ENCODE measurements around the gene EXPH5.
"Not testable (repeated sequence)": the region's sequence is repeated elsewhere in the genome, so short reads cannot be mapped to it uniquely, and the experiment has no call there.

The EXPH5 gene, protein sequence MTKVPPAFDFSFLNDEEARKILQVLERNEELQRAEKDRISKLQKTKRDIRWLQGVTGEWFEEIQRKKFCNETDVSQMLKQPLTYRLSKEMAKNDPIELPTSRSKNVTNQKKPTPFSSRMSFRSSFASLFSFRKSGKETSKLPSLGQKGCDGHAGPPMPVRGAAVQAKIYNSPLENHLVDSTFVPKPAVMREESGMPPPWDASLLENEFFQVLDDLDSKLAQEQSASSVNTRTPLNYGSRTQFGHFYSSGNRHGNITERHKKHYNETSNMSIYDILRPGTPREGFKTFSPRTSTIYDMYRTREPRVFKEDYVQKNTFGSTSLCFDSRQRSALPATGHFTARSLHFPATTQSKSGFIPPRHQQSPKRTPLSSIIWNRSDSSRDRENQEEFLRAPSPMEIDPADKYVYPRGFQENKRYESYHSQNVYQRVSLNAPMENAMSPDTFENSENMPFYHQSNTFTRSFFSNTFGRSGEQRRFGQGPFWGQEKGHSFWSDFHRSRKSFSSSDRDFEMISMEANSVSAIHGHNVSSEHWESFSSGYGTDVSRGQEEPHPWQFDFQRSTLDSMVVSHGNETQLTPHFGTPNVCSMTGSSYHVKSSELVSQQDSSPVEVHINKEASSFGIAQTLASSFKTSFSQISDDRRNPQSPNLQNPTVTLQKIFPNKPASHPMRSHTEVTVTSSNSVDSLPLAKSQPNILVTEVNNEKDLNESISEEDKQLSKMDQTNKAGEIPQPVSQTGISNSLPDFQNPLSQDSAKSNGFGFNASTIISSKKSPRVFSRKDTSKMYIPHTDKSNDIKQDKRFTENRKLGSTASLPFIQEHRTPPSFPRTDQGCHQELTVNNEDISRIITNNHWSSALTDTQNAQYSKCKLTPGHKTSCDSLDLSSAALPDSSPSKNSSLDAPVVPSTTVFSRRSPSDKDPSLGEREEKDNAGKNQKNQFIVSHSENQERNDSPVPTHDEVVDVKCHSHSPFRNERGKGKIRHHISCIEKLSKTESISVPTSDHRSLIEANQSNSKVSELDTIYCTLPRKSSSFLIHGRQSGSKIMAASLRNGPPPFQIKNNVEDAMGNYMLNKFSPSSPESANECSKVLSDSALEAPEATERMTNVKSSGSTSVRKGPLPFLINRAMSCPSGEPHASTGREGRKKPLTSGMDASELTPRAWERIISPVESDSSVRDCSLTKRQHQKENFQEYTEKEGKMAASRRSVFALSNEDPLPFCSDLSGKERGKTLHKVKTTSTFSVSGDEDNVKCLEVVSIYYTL (N-terminal part only)

DNA sequence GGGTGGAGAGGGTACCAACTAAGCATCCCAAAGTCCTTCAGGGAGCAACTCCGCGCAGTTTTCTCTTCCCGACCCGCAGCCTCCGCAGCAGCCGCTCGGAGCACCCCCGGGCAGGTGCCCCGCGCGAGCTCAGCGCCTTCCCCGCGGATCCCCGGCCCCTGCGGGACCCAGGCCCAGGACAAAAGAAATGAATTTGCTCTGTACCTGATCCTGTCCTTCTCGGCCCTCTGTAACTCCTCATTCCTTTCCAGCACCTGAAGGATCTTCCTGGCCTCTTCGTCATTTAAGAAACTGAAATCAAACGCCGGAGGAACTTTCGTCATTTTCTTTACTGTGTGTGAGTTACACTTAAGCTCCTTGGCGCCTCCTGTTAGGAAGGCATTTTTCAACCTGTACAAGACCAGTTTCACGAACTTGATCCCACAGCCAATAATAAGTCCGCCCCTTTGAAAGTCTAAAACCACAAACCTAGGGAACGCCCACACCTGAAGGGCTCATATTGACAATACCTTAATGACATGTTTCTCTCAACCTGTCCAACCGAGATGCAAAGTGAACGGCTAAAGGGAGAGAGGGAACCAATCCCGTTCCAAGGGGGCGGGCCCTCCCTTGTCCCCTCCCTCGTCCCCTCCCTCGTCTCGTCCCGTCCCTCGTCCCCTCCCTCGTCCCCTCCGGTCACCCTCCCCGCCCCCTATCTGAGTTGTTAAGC lies at the start of gene EXPH5:
Gene EXPH5 (minus strand): TSS at position 555 of the 709 bp plus-strand sequence. CDS start 232 bp downstream, at position 323.
- H3K4me3 ChIP-seq (ENCODE audit: low read length) = peak within 1 kb of the TSS; percentile 72
- TF ChIP-seq, protein P1, sequence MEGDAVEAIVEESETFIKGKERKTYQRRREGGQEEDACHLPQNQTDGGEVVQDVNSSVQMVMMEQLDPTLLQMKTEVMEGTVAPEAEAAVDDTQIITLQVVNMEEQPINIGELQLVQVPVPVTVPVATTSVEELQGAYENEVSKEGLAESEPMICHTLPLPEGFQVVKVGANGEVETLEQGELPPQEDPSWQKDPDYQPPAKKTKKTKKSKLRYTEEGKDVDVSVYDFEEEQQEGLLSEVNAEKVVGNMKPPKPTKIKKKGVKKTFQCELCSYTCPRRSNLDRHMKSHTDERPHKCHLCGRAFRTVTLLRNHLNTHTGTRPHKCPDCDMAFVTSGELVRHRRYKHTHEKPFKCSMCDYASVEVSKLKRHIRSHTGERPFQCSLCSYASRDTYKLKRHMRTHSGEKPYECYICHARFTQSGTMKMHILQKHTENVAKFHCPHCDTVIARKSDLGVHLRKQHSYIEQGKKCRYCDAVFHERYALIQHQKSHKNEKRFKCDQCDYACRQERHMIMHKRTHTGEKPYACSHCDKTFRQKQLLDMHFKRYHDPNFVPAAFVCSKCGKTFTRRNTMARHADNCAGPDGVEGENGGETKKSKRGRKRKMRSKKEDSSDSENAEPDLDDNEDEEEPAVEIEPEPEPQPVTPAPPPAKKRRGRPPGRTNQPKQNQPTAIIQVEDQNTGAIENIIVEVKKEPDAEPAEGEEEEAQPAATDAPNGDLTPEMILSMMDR (IDR thresholded peaks at IDR 0.05; ENCODE audit: insufficient read depth, low read depth, low read length, missing control alignments) = no peak
- DNase-seq (ENCODE audit: low read depth) = peak; percentile 99

DNA sequence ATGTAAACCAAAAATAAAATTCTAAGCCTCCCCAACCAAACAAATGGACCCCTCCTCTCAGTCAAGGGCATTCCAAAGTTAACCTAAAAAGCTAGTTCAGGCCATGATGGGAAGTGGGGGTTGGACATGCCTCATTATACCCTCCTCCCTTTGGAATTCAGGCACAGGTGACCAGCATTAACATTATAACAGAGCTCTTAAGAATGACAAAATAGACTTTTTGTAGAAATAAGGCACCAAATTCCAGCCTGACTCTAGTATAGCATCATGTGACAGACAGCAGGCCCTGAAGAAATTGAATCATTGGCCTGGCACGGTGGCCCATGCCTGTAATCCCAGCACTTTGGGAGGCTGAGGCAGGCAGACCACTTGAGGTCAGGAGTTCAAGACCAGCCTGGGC lies 48.2 kb upstream of the EXPH5 start:
- not testable (repeated sequence) for H3K4me3 ChIP-seq (ENCODE audit: low read length); DNase-seq (ENCODE audit: low read depth)

DNA sequence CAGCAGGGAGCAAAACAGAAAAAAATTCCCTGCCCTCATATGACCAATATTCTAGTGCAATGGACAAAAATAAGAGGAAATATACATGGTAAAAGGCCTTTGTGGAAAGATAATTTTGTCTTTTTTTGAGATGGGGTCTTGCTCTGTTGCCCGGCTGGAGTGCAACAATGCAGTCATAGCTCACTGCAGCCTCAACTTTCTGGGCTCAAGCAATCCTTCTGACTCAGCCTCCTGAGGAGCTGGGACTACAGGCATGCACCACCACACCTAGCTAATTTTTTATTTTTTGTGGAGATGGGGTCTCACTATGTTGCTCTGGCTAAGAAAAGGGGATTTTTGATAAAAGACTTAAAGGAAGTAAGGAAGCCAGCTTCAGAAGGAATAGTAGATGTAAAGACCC lies 45.6 kb upstream of the EXPH5 start:
- TF ChIP-seq, protein P1 (IDR thresholded peaks at IDR 0.05; ENCODE audit: insufficient read depth, low read depth, low read length, missing control alignments) = no peak
- H3K4me3 ChIP-seq (ENCODE audit: low read length) = no peak overlapping the region
- DNase-seq (ENCODE audit: low read depth) = no peak

DNA sequence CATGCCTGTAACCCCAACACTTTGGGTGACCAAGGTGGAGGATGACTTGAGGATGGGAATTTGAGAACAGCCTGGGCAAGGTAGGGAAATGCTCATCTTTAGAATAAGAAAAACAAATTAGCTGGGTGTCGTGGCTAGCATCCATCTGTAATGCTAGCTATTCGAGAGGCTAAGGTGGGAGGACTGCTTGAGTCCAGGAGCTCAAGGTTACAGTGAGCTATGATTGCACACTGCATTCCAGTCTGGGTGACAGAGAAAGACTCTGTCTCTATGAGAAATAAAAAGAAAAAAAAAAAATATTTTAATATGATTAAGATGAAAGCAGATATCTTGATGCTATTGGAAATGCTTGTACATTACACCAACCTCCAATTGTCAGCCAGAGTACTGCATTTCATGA lies 42.7 kb upstream of the EXPH5 start:
- DNase-seq (ENCODE audit: low read depth) = no peak
- no peak overlapping the region for H3K4me3 ChIP-seq (ENCODE audit: low read length)
- TF ChIP-seq, protein P1 (IDR thresholded peaks at IDR 0.05; ENCODE audit: insufficient read depth, low read depth, low read length, missing control alignments) = no peak

DNA sequence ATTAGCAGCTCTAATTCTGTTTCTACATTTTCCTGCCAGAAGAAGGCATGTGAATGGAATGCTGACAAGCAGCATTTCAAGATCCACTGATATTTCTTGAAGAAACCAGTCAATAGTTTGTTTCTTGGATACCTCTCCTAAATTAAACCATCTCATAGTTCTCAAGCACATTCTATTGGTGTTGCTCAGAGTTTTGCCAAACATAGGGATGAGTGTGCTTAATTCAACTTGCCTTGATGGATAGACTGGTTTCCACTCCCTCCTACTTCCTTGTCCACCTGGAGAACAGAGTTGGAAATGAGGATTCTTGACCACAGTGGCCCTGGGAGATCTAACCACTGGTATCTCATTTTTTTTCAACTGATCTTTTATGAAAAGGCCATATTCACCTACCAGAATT lies 41.5 kb upstream of the EXPH5 start:
- H3K4me3 ChIP-seq (ENCODE audit: low read length) = no peak overlapping the region
- DNase-seq (ENCODE audit: low read depth) = peak; percentile 86
- TF ChIP-seq, protein P1 (IDR thresholded peaks at IDR 0.05; ENCODE audit: insufficient read depth, low read depth, low read length, missing control alignments) = no peak

DNA sequence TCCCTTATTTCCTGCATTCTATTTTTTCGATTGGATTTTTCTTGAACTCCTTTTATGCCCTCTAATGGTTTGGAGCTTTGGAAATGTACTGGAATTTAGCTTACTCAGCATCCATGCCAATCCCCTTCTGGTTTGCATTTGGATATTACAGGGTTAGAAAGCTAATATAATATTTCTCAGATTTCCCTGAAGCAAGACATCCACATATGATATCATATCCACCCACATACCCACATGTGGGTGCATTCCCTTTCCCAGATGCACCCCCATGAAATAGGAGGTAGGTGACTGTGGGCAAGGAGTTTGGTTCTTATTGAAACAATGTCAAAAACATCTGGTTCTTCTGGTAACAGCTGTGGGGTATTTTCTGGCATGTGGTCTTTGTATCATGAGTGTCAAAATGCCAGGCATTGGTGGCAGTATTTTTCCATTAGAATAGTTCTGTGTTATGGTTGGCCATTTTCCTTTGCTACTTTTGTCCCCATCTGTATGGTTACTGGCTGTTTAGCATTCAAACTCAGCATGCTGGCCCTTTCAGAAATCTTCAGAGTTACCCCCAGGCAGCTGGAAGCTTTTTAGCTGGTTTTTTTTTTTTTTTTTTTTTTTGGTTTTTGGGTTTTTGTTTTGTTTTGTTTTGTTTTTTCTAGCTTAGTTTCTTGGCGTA lies 38.6 kb upstream of the EXPH5 start:
- H3K4me3 ChIP-seq (ENCODE audit: low read length) = no peak overlapping the region
- no peak for DNase-seq (ENCODE audit: low read depth)
- TF ChIP-seq, protein P1 (IDR thresholded peaks at IDR 0.05; ENCODE audit: insufficient read depth, low read depth, low read length, missing control alignments) = no peak

All from epithelial cell of esophagus (primary cell).